Measurements from ENCODE around the gene EML4. TPM values are rescaled to one million over a fixed set of nuclear protein-coding genes. Genes with fewer than 3 reads are reported as not detected.

Gene EML4
- total RNA-seq, 1 donor from 2014 or later = 4.3 TPM

DNA sequence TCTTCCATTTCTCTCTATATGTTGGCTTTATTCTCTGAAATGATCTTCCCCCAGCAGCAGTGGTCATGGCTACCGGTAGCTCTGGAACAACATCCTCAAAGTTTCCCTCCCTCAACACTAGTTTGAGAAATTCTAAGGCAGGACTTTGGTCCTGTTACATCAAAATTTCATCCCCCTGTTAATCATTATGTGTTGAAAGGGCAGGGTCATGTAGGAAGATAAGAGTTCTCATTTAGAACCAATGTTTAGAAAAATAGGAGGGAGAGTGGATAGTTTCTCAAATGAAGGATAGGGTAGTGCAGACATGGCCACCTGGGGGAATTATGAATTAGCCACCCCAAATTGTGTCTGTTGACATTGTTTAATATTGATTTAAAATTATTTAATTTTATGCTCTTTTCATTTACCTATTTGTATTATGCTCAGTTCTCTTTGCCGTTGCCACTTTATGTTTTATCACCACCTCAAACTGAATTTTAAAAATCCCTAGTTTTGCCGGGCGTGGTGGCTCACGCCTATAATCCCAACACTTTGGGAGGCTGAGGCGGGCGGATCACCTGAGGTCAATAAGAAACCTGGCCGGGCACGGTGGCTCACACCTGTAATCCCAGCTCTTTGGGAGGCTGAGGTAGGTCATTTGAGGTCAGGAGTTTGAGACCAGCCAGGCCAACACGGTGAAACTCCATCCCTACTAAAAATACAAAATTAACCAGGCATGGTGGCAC is 22.3 kb downstream of the EML4 start:
- peaks cover 19% of the 10 kb centered on the region for H3K4me1 ChIP-seq
- TF ChIP-seq, protein P1, sequence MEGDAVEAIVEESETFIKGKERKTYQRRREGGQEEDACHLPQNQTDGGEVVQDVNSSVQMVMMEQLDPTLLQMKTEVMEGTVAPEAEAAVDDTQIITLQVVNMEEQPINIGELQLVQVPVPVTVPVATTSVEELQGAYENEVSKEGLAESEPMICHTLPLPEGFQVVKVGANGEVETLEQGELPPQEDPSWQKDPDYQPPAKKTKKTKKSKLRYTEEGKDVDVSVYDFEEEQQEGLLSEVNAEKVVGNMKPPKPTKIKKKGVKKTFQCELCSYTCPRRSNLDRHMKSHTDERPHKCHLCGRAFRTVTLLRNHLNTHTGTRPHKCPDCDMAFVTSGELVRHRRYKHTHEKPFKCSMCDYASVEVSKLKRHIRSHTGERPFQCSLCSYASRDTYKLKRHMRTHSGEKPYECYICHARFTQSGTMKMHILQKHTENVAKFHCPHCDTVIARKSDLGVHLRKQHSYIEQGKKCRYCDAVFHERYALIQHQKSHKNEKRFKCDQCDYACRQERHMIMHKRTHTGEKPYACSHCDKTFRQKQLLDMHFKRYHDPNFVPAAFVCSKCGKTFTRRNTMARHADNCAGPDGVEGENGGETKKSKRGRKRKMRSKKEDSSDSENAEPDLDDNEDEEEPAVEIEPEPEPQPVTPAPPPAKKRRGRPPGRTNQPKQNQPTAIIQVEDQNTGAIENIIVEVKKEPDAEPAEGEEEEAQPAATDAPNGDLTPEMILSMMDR (IDR thresholded peaks at IDR 0.05; ENCODE audit: borderline replicate concordance) = no peak
- H3K4me3 ChIP-seq = no peak overlapping the region
- H3K9me3 ChIP-seq (replicated peaks) = no peaks in the 10 kb centered on the region
- no peak for DNase-seq
- intact Hi-C loops (cut with micrococcal nuclease) = no loop called here
- no peaks in the 10 kb centered on the region for H3K36me3 ChIP-seq
- no peak overlapping the region for H3K27ac ChIP-seq (replicated peaks)
- no peaks in the 10 kb centered on the region for H3K27me3 ChIP-seq (ENCODE audit: low read depth)

DNA sequence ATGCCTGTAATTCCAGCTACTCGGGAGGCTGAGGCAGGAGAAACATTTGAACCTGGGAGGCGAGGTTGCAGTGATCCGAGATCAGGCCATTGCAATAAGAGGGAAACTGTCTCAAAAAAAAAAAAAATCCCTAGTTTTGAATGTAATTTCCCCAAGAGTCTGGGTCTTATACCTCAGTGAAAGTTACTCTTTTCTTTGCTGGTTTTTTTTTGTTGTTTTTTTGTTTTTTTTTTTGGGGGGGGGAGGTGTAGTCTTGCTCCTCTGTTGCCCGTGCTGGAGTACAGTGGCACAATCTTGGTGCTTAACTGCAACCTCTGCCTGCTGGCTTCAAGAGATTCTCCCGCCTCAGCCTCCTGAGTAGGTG is 22.8 kb downstream of the EML4 start:
- H3K9me3 ChIP-seq (replicated peaks) = no peaks in the 10 kb centered on the region
- peaks cover 19% of the 10 kb centered on the region for H3K4me1 ChIP-seq
- H3K27me3 ChIP-seq (ENCODE audit: low read depth) = no peaks in the 10 kb centered on the region
- no peak for DNase-seq
- no peak overlapping the region for H3K27ac ChIP-seq (replicated peaks)
- TF ChIP-seq, protein P1 (IDR thresholded peaks at IDR 0.05; ENCODE audit: borderline replicate concordance) = no peak
- H3K4me3 ChIP-seq = no peak overlapping the region
- H3K36me3 ChIP-seq = no peaks in the 10 kb centered on the region
- intact Hi-C loops (cut with micrococcal nuclease) = no loop called here

DNA sequence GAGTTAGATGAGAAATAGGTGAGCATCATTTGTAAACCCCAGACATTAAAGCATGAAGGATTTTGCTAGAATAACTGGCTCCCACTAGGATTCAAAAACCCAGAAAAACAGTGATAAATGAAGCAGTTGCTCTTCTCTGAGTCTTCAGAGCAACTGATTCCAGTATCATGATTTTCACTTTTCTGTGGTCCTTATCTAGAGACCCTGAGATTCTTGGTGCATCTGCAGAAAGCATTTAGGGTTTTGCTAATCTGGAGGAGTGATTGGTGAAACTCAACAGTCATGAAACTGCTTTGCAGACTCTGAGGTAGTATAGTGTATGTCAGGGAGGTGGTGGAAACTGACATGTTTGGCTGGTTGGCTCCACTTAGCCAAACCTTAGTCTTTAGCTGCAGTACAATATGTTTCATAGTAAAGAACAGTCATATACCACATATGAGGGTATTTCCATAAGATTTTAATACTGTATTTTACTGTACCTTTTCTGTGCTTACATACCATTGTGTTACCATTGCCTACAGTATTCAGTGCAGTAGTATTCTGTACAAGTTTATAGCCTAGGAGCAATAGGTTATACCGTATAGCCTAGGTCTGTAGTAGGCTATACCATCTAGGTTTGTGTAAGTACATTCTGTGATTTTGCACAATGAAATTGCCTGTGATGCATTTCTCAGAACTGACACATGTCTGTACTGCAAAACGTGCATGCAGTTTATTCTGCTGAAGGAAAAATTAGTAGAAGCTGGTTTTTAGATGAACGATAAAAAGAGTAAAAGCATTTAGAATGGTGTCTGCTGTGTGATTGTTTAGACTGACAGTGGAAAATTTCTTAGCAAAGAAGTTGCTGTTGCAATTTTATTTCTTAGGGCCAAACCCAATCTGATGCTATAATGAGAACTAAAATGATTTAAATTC is 23.8 kb downstream of the EML4 start:
- H3K9me3 ChIP-seq (replicated peaks) = no peaks in the 10 kb centered on the region
- no peaks in the 10 kb centered on the region for H3K27me3 ChIP-seq (ENCODE audit: low read depth)
- TF ChIP-seq, protein P1 (IDR thresholded peaks at IDR 0.05; ENCODE audit: borderline replicate concordance) = no peak
- H3K27ac ChIP-seq (replicated peaks) = no peak overlapping the region
- DNase-seq = no peak
- H3K4me1 ChIP-seq = peaks cover 21% of the 10 kb centered on the region
- no peak overlapping the region for H3K4me3 ChIP-seq
- H3K36me3 ChIP-seq = no peaks in the 10 kb centered on the region
- intact Hi-C loops (cut with micrococcal nuclease) = no loop called here

DNA sequence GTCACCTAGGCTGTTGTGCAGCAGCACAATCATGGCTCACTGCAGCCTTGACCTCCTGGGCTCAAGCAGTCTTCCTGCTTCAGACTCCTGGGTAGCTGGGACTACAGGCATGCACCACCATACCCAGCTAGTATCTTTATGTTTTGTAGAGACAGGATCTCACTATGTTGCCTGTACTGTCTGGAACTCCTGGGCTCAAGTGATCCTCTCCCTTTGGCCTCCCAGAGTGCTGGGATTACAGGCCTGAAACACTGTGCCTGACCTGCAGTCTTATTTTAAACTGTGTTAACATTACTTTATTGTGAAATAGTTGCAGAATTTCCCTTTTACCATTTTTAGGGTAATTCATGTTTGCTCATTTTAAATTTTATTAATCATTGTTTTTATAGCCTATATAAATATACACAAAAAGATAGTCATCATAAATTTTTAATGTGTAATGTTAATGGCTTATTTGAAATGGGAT is 24.6 kb downstream of the EML4 start:
- Histone ChIP-seq H3K4me3 (no peak overlapping the region), H3K27ac (replicated peaks) (no peak overlapping the region), H3K9me3 (replicated peaks) (no peaks in the 10 kb centered on the region), H3K27me3 (ENCODE audit: low read depth) (no peaks in the 10 kb centered on the region), H3K36me3 (no peaks in the 10 kb centered on the region), H3K4me1 (peaks cover 21% of the 10 kb centered on the region)
- DNase-seq = no peak
- TF ChIP-seq, protein P1 (IDR thresholded peaks at IDR 0.05; ENCODE audit: borderline replicate concordance) = no peak
- intact Hi-C loops (cut with micrococcal nuclease) = no loop called here

DNA sequence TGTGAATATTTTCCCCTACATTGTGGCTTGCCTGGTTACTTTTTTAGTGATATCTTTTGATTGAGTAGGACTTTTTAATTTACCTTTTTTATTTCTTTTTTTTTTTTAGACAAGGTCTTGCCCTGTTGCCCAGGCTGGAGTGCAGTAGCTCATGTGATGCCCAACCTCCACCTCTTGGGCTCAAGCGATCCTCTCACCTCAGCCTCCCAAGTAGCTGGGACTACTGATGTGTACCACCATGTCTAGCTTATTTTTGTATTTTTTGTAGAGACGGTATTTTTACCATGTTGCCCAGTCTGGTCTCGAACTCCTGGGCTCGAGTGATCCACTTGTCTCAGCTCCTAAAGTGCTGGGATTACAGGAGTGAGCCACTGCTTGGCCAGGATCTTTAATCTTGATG is 25.3 kb downstream of the EML4 start:
- no peak overlapping the region for H3K27ac ChIP-seq (replicated peaks)
- TF ChIP-seq, protein P1 (IDR thresholded peaks at IDR 0.05; ENCODE audit: borderline replicate concordance) = no peak
- H3K27me3 ChIP-seq (ENCODE audit: low read depth) = no peaks in the 10 kb centered on the region
- H3K36me3 ChIP-seq = no peaks in the 10 kb centered on the region
- intact Hi-C loops (cut with micrococcal nuclease) = no loop called here
- H3K4me3 ChIP-seq = no peak overlapping the region
- peaks cover 21% of the 10 kb centered on the region for H3K4me1 ChIP-seq
- no peak for DNase-seq
- no peaks in the 10 kb centered on the region for H3K9me3 ChIP-seq (replicated peaks)
